Bone marrow (tissue), 2 donors: ENCODE results near the gene TMC3.
"Not testable (repeated sequence)": the region's sequence is repeated elsewhere in the genome, so short reads cannot be mapped to it uniquely, and the experiment has no call there.

Experiments
- DNase-seq, 2 donors: peaks; one replicate each; lab custom pipeline; 2025; lab: John Stamatoyannopoulos, UW

Gene TMC3

GRCh38 chr15:81384891-81385720, 11.1 kb upstream of the TMC3 start:
- DNase-seq: peak in 1 of 2 donors; percentile 27

- DNase-seq: no peak
Measured at GRCh38 chr15:81381720-81382119, 7.7 kb upstream of the TMC3 start.

- no peak for DNase-seq
Measured at GRCh38 chr15:81380668-81381067, 6.7 kb upstream of the TMC3 start.

GRCh38 chr15:81380203-81380602, 6.2 kb upstream of the TMC3 start:
- DNase-seq: no peak

- no peak for DNase-seq
Measured at GRCh38 chr15:81379269-81379668, 5.3 kb upstream of the TMC3 start.

- DNase-seq: no peak
Measured at GRCh38 chr15:81378443-81378842, 4.4 kb upstream of the TMC3 start.

GRCh38 chr15:81377871-81378270, 3.9 kb upstream of the TMC3 start:
- DNase-seq: no peak

GRCh38 chr15:81376231-81376630, 2.2 kb upstream of the TMC3 start:
- DNase-seq: no peak

GRCh38 chr15:81375461-81375860, 1.4 kb upstream of the TMC3 start:
- no peak for DNase-seq

GRCh38 chr15:81373176-81373575, 837 bp downstream of the TMC3 start:
- DNase-seq: no peak

- no peak for DNase-seq
Measured at GRCh38 chr15:81372575-81372974, 1.4 kb downstream of the TMC3 start.

- no peak for DNase-seq
Measured at GRCh38 chr15:81363718-81364500, 10.1 kb downstream of the TMC3 start.

- DNase-seq: no peak
Measured at GRCh38 chr15:81363276-81363675, 10.7 kb downstream of the TMC3 start.

GRCh38 chr15:81362790-81363189, 11.2 kb downstream of the TMC3 start:
- DNase-seq: no peak

- no peak for DNase-seq
Measured at GRCh38 chr15:81361891-81362290, 12.1 kb downstream of the TMC3 start.

- no peak for DNase-seq
Measured at GRCh38 chr15:81360491-81360890, 13.5 kb downstream of the TMC3 start.

GRCh38 chr15:81358248-81358647, 15.8 kb downstream of the TMC3 start:
- DNase-seq: no peak

- no peak for DNase-seq
Measured at GRCh38 chr15:81357180-81357686, 16.8 kb downstream of the TMC3 start.

GRCh38 chr15:81356252-81356651, 17.8 kb downstream of the TMC3 start:
- DNase-seq: no peak

- DNase-seq: no peak
Measured at GRCh38 chr15:81351651-81352050, 22.4 kb downstream of the TMC3 start.

- DNase-seq: no peak
Measured at GRCh38 chr15:81349271-81349670, 24.7 kb downstream of the TMC3 start.

- DNase-seq: not testable (repeated sequence)
Measured at GRCh38 chr15:81348691-81349090, 25.3 kb downstream of the TMC3 start.

- no peak for DNase-seq
Measured at GRCh38 chr15:81347910-81348309, 26.1 kb downstream of the TMC3 start.
